HCT116 (cell line): ENCODE measurements around the gene FCN1. TPM values are rescaled to one million over a fixed set of nuclear protein-coding genes. Genes with fewer than 3 reads are reported as not detected.

Experiments used
- ATAC-seq: fragments of 200-7000 bp; cut with Tn5 transposase; 2 replicates; pipeline ENCODE4 v1.9.1; 2020; ENCODE audit warnings: mild to moderate bottlenecking, moderate library complexity
- BruUV-seq: library from RNA; stranded (reverse); fragments of 400-500 nt; replicated peaks from 2 replicates; lab custom pipeline; 2021; lab: Mats Ljungman, UMichigan
- CTCF ChIA-PET: fragments of 300-600 bp; sonication (Branson Sonifier 250); formaldehyde crosslinking; loops from one replicate; lab custom pipeline; 2021; ENCODE audit warnings: antibody characterized with exemption; lab: Charles Lee
- POLR2A ChIA-PET: fragments of 300-600, 350-600 bp; sonication (Branson Sonifier 250); formaldehyde crosslinking; loops from one replicate; lab custom pipeline; 2021; ENCODE audit warnings: antibody characterized with exemption; lab: Charles Lee
- RAD21 ChIA-PET, 2 experiments: fragments of 300-600 bp; sonication (Branson Sonifier 250); formaldehyde crosslinking; loops; one replicate each; lab custom pipeline; 2023; ENCODE audit warnings: low total read pairs in 2 of 2; ENCODE audit not compliant: uncharacterized antibody in 2 of 2, unreplicated experiment in 2 of 2, low non-redundant PET in 1 of 2; lab: Charles Lee
- DNase-seq: peaks from one replicate; pipeline ENCODE4 v3.0.0-alpha.2; 2010; ENCODE audit warnings: low read depth, low spot score
- H2AFZ ChIP-seq: fragments of 200-600 bp; shearing (Covaris generic), sonication (generic); 2 replicates; pipeline ENCODE4 v1.6.1; 2017; ENCODE audit warnings: low read depth, mixed run types, mixed read lengths, antibody characterized with exemption, low read length; ENCODE audit not compliant: poor library complexity, severe bottlenecking
- H3K27ac ChIP-seq: 2 replicates; pipeline ENCODE4 v1.5.1; 2012; ENCODE audit warnings: low read depth, low read length
- H3K27me3 ChIP-seq: fragments of 200-600 bp; sonication (generic); 2 replicates; pipeline ENCODE4 v1.6.1; 2016; ENCODE audit warnings: mixed run types, low read length, mixed read lengths; ENCODE audit not compliant: insufficient read depth
- H3K36me3 ChIP-seq, 2 experiments: fragments of 200-500 bp in 1 of 2; fragments of 200-600 bp in 1 of 2; sonication (Bioruptor generic) in 1 of 2; sonication (generic) in 1 of 2; 2 replicates each; pipeline versions ENCODE4 v1.5.1 to v1.6.1; 2014 to 2016; ENCODE audit warnings: low read length in 2 of 2, inconsistent platforms in 1 of 2, mixed read lengths in 1 of 2, mixed run types in 1 of 2; ENCODE audit not compliant: insufficient read depth in 2 of 2, control insufficient read depth in 1 of 2
- H3K4me1 ChIP-seq, 2 experiments: fragments of 200-600 bp in 1 of 2; sonication (generic) in 1 of 2; 2 replicates each; pipeline versions ENCODE4 v1.5.1 to v1.6.1; 2012 to 2017; ENCODE audit warnings: low read length in 2 of 2, inconsistent platforms in 1 of 2, mild to moderate bottlenecking in 1 of 2, mixed read lengths in 1 of 2, mixed run types in 1 of 2, moderate library complexity in 1 of 2; ENCODE audit not compliant: insufficient read depth in 2 of 2, control insufficient read depth in 1 of 2
- H3K4me2 ChIP-seq: fragments of 200-600 bp; sonication (generic); 2 replicates; pipeline ENCODE4 v1.6.1; 2017; ENCODE audit warnings: mixed run types, low read length, mixed read lengths
- H3K4me3 ChIP-seq, 2 experiments: fragments of 200-600 bp in 1 of 2; sonication (generic) in 1 of 2; replicated peaks in 1 of 2; 2 replicates each; pipeline ENCODE4 v1.5.1; 2011 to 2016; ENCODE audit warnings: low read length in 2 of 2, control low read depth in 1 of 2, low read depth in 1 of 2, mild to moderate bottlenecking in 1 of 2, mixed read lengths in 1 of 2, mixed run types in 1 of 2
- H3K79me2 ChIP-seq: fragments of 200-600 bp; sonication (generic); 2 replicates; pipeline ENCODE4 v1.6.1; 2017; ENCODE audit warnings: mild to moderate bottlenecking, mixed run types, low read length, moderate library complexity, mixed read lengths; ENCODE audit not compliant: insufficient read depth
- H3K9ac ChIP-seq: fragments of 200-600 bp; sonication (generic); 2 replicates; pipeline ENCODE4 v1.6.1; 2016; ENCODE audit warnings: low read length, mixed read lengths
- H3K9me2 ChIP-seq: fragments of 200-600 bp; sonication (generic), shearing (Covaris generic); 2 replicates; pipeline ENCODE4 v1.6.1; 2017; ENCODE audit warnings: mixed run types, mild to moderate bottlenecking, moderate library complexity; ENCODE audit not compliant: insufficient read depth
- H3K9me3 ChIP-seq, 2 experiments: fragments of 200-500 bp in 1 of 2; fragments of 200-600 bp in 1 of 2; sonication (Bioruptor generic) in 1 of 2; sonication (generic) in 1 of 2; 2 replicates each; pipeline ENCODE4 v1.6.1; 2014 to 2017; ENCODE audit warnings: low read length in 2 of 2, mixed read lengths in 2 of 2, inconsistent platforms in 1 of 2, low read depth in 1 of 2, mild to moderate bottlenecking in 1 of 2, mixed run types in 1 of 2, moderate library complexity in 1 of 2; ENCODE audit not compliant: control insufficient read depth in 1 of 2, insufficient read depth in 1 of 2
- H4K20me1 ChIP-seq: fragments of 200-600 bp; sonication (generic), shearing (Covaris generic); 2 replicates; pipeline ENCODE4 v1.6.1; 2017; ENCODE audit warnings: mixed run types, mild to moderate bottlenecking, moderate library complexity; ENCODE audit not compliant: insufficient read depth
- ATF3 ChIP-seq: IDR thresholded peaks from 2 replicates; pipeline ENCODE4 v1.6.1; 2012
- EZH2 ChIP-seq: fragments of 200-600 bp; sonication (generic); IDR thresholded peaks from 2 replicates; pipeline ENCODE4 v1.6.1; 2017; ENCODE audit warnings: antibody characterized with exemption, mixed run types
- FOSL1 ChIP-seq: IDR thresholded peaks from 2 replicates; pipeline ENCODE4 v1.6.1; 2012; ENCODE audit warnings: low read depth
- POLR2AphosphoS5 ChIP-seq: IDR thresholded peaks from 2 replicates; pipeline ENCODE4 v1.6.1; 2011; ENCODE audit warnings: mild to moderate bottlenecking, low read depth, low read length, moderate library complexity
- RAD21 ChIP-seq: IDR thresholded peaks from 2 replicates; pipeline ENCODE4 v1.6.1; 2012; ENCODE audit warnings: low read depth, mild to moderate bottlenecking
- SP1 ChIP-seq: IDR thresholded peaks from 2 replicates; pipeline ENCODE4 v1.6.1; 2012; ENCODE audit warnings: low read depth
- ZBTB33 ChIP-seq: IDR thresholded peaks from 2 replicates; pipeline ENCODE4 v1.6.1; 2011; ENCODE audit warnings: mild to moderate bottlenecking, low read length, moderate library complexity; ENCODE audit not compliant: insufficient replicate concordance; ENCODE audit errors: extremely low read depth
- ZFX ChIP-seq: fragments of 450-650 bp; IDR thresholded peaks from 2 replicates; pipeline ENCODE4 v1.6.1; 2017
- intact Hi-C: fragments of 100-400 bp; cut with micrococcal nuclease; formaldehyde crosslinking; loops from 2 replicates; pipeline ENCODE4 v1.10.0; 2022
- total RNA-seq: library from RNA; stranded (reverse); gene quantifications from one replicate; pipeline ENCODE4 v1.2.1, GENCODE V29; 2021; ENCODE audit not compliant: unreplicated experiment

The FCN1 gene
- total RNA-seq, 1 experiment from 2014 or later: not detected

GRCh38 chr9:134914501-134914834, 3.2 kb downstream of the FCN1 start:
- Histone ChIP-seq H3K4me3 (no peak overlapping the region), H3K4me2 (no peak overlapping the region), H3K9me2 (no peaks in the 10 kb centered on the region), H3K9ac (no peak overlapping the region), H3K27me3 (peaks cover 23% of the 10 kb centered on the region; the same call in 1 of the 2 replicates), H4K20me1 (no peaks in the 10 kb centered on the region), H3K27ac (no peak overlapping the region), H3K79me2 (no peaks in the 10 kb centered on the region), H3K4me1 (no peaks in the 10 kb centered on the region), H3K9me3 (peaks cover 0 to under 1% of the 10 kb centered on the region in 2 experiments; a peak in 1 of 4 replicates), H2AFZ (no peak overlapping the region), H3K36me3 (no peaks in the 10 kb centered on the region)
- intact Hi-C loops: no loop called here
- CTCF ChIA-PET: no interaction called here
- BruUV-seq: no TSS peak
- DNase-seq: no peak
- POLR2A ChIA-PET: no interaction called here
- no peak for ATAC-seq
- TF ChIP-seq ATF3 (no peak), RAD21 (no peak), FOSL1 (no peak), ZBTB33 (no peak), ZFX (no peak), EZH2 (no peak), POLR2AphosphoS5 (no peak), SP1 (no peak)
- RAD21 ChIA-PET: no interaction called here
